Measurements from ENCODE around the gene MAT1A.
"Not testable (repeated sequence)": the region's sequence is repeated elsewhere in the genome, so short reads cannot be mapped to it uniquely, and the experiment has no call there.

Gene MAT1A

GRCh38 chr10:80268938-80269588 is 20.4 kb downstream of the MAT1A start:
- no peak overlapping the region for H3K4me3 ChIP-seq (ENCODE audit: low read depth, low read length)
- DNase-seq (ENCODE audit: low read depth) = no peak

- no peak overlapping the region for H3K4me3 ChIP-seq (ENCODE audit: low read depth, low read length)
- no peak for DNase-seq (ENCODE audit: low read depth)
Measured at GRCh38 chr10:80268266-80268665, 21.2 kb downstream of the MAT1A start.

DNA sequence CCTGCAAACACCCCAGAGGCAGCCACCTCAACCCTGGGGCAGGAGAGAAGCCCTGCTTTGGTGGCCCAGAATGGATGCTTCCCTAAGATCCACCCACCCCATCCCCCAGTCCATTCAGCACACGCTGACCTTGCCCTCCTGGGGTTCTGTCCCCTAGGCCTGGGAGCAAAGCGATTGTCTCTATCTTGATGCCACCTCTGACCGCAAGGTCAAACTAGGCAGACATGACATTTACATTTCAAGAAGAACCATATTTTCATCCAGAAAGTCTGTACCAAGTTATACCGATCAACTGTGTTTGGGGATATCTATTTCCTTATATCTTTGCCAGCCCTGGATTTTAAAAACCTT is 23.0 kb downstream of the MAT1A start:
- no peak for DNase-seq (ENCODE audit: low read depth)
- H3K4me3 ChIP-seq (ENCODE audit: low read depth, low read length) = no peak overlapping the region

DNA sequence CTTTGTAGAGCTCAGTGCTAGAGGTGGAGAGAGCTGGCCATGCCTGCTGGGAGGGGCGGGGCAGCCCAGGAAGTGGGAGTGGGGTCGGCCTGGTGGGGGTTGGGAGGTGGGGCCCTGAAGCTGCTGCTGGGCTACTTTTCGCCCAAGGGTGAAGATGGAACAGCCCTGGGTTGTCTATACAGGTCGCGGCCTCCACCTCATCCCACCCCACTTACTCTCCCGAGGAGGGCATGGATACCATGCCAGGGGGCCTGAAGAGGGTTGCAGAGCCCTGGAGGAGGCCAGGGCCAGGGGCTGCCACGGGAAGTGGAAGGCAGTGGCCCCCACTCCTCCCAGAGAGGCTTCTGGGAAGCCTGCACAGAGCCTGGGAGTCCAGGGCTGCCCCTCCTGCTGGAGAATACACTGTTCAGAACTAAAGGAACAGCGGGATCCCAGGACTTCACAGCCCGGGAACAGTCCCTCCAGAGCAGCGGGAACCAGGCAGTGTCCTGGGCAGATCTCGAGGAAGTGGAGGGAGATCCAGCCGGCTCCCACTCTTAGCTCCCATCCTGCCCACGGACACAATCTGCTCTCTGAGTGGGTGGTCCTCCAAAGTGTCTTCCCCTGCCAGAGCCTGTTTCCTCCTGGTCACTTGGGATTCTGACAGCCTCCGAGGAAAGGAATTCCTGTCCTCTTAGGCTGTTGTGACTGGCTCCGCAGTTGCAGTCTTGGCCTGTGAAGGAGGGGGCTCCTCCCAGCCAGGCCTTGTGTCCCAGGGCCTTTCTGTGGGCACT is 23.5 kb downstream of the MAT1A start:
- no peak overlapping the region for H3K4me3 ChIP-seq (ENCODE audit: low read depth, low read length)
- no peak for DNase-seq (ENCODE audit: low read depth)

DNA sequence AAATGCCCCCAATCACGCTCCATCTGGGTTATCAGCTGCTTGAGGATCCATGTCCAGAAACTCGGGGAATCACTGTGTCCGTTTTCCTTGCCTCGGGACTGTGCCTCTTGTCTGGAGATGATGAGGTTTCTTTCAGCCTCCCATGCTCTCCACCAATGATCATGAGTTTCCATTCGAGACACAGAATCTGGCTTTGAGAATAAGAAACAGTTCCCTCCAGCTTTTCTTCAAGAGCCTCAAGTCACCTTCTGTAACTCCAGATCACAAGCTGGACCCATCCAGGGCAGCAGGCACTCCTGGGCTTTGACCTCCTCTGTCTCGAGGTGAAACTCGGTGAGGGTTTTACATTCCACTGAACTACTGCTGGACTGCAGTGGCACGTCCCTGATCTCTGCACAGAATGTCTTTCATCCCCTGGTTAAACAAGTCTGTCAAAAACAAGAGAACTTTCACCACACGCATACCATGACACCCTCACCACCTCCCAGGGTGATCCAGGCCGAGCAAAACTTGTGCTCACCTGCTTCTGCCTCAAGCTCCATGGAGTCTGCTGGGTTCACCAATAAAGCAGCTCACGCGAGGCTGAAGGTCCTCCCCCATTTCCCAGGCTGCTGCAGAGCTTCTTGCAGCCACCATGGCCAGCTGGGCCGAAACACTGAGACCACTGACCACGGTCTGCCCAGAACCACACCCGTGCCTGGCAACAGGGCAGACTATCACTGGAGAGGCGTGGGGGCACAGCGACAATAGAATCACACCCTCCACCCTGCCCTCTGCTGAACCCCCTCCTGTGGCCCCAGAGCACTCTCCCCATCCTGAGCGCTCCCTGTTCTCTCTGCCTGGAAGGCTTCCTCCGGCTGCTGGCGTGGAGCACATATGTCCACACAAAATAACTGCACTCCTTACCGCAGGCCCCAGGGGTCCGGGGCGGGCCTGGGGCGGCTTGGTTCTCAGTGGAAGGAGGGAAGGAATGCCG is 25.1 kb downstream of the MAT1A start:
- H3K4me3 ChIP-seq (ENCODE audit: low read depth, low read length) = no peak overlapping the region
- no peak for DNase-seq (ENCODE audit: low read depth)

GRCh38 chr10:80261316-80262030 is 28.0 kb downstream of the MAT1A start:
- H3K4me3 ChIP-seq (ENCODE audit: low read depth, low read length) = no peak overlapping the region
- DNase-seq (ENCODE audit: low read depth) = no peak

DNA sequence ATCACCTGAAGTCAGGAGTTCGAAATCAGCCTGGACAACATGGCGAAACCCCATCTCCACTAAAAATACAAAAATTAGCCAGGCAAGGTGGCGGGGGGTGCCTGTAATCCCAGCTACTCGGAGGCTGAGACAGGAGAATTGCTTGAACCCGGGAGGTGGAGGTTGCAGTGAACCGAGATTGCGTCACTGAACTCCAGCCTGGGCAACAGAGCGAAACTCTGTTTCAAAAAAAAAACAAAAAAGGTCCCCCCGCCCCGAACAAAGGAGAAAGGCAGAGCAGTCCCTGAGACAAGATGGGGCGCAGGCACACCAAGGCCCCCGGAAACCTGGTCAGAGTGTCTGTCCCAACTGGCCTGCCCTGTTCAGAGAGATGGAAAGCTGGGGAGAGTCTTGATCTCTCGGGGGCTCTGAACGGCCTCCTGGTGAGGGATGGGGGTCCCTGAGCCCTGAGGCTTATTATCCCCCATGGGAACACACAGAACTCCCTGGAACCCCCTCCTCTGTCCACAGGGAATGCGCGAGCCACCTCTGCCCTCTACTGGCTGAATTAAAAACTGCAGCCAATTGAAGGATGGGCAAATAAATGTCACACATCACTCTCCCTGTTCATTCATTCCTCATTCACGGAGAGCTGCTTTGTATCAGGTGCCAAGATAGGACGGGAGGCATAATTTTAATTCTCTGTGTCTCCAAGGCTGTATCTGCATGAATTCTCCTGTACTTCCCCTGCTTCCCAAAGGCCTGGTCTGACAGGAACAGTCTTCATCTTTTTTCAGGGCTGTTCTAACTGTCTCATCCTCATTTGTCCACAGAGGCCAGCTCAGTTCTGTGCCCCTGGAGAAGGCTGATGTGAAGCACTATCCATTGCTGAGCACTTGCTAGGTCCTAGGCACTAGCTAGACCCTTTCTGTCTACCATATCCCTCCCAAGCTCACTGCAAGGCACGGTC is 28.9 kb downstream of the MAT1A start:
- H3K4me3 ChIP-seq (ENCODE audit: low read depth, low read length) = no peak overlapping the region
- DNase-seq (ENCODE audit: low read depth) = no peak

- H3K4me3 ChIP-seq (ENCODE audit: low read depth, low read length) = no peak overlapping the region
- no peak for DNase-seq (ENCODE audit: low read depth)
Measured at GRCh38 chr10:80259405-80259871, 30.0 kb downstream of the MAT1A start.

DNA sequence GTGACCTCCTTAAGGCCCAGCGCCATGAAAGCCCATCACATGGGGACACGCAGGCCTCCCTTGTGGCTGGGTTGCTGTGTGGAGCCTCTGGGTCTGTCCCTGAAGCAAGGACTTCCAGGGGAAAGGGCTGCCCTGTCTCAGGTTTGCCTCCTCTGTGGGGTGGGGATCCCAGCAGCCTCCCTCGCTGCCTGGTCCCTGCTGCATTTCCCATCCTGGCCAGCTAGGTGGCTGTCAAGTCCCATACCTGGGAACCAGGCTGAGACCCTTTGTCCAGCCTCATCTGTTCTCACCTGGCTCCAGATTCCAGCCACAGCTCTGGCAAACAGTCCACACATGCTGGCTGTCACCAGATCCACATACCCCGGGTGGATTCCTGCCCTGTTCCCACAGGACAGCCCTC is 32.7 kb downstream of the MAT1A start:
- not testable (repeated sequence) for H3K4me3 ChIP-seq (ENCODE audit: low read depth, low read length); DNase-seq (ENCODE audit: low read depth)

GRCh38 chr10:80254726-80255125 is 34.7 kb downstream of the MAT1A start:
- H3K4me3 ChIP-seq (ENCODE audit: low read depth, low read length) = not testable (repeated sequence)

GRCh38 chr10:80253963-80254271 is 35.5 kb downstream of the MAT1A start:
- not testable (repeated sequence) for DNase-seq (ENCODE audit: low read depth); H3K4me3 ChIP-seq (ENCODE audit: low read depth, low read length)

More at GRCh38 chr10:80254726-80255125, 34.7 kb downstream of the MAT1A start:
- not testable (repeated sequence) for DNase-seq (ENCODE audit: low read depth)

DNA sequence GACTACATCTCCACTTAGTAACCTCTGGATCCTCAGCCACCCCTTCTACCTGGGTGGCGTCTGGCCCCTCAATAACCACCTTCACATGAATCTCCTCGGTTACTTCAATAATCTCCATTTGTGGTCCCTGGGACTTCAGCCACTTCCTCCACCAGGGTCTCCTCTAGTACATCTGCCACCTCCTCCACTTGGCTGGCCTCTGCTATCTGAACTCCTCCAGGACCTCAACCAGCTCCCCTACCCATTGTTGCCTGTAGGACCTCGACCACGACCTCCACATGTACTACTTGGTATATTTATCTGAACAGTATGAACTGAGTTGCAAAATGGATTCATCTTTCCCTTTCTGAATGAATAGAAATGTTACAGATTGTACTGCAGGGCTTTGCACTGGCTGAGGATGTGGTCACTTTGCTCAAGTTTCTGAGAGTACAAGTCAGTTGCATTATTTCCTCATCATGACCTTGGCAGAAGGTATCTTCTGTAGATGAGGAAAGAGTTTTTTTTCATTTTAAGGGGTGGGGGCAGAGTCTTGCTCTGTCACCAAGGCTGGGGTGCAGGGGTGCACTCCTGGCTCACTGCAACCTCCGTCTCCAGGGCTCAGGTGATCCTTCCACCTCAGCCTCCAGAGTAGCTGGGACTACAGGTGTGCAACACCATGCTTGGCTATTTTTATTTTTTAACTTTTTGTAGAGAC is 36.0 kb downstream of the MAT1A start:
- H3K4me3 ChIP-seq (ENCODE audit: low read depth, low read length) = no peak overlapping the region
- DNase-seq (ENCODE audit: low read depth) = no peak

GRCh38 chr10:80252296-80252887 is 37.1 kb downstream of the MAT1A start:
- DNase-seq (ENCODE audit: low read depth) = peak; percentile 15

DNA sequence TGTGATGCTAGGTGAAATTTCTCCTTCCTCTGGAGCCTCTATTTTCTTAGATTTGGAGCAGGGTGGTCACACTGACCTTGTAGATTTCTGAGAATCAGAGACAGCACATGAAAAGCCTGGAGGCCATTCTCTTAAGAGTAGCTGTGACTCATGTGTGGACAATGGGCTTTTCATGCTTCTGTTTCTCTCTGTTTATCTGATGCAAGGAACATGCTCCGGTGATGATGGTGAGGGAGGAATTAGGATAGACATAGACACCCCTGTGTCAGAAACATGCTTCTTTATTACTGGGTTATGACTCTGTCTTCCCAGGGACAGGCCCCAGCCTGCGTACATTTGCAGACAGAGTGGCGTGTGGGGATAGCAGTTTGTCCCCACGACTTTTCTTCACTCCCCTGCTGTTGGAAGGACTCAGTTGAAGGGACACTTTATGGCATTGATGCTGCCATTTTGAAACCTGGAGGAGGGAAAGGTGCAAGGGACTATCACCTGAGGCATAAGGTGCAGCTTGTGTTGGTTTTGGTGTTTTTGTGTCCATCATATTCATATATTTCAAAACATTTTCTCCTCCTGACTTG is 37.7 kb downstream of the MAT1A start:
- not testable (repeated sequence) for H3K4me3 ChIP-seq (ENCODE audit: low read depth, low read length); DNase-seq (ENCODE audit: low read depth)

More at GRCh38 chr10:80252296-80252887, 37.1 kb downstream of the MAT1A start:
- H3K4me3 ChIP-seq (ENCODE audit: low read depth, low read length) = no peak overlapping the region

DNA sequence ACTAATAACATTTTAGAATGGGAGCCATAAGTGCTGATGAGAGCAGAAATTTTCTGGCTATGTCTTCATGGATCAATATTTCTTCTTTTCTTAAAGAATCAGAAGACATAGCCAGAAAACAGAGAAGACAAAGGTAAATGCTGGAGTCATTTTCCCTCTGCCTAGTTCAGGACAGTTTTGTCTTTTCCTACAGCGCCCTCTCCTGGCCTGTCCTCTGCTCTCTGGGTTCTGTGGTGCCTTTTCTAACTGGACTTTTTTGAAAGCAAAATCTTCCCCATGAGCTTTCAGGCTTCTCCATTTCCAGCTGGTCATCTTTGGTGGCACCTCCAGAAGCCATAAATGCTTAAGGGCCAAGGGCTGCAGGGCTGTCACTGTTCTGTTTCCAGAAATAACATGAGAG is 39.1 kb downstream of the MAT1A start:
- DNase-seq (ENCODE audit: low read depth); H3K4me3 ChIP-seq (ENCODE audit: low read depth, low read length): not testable (repeated sequence)

DNA sequence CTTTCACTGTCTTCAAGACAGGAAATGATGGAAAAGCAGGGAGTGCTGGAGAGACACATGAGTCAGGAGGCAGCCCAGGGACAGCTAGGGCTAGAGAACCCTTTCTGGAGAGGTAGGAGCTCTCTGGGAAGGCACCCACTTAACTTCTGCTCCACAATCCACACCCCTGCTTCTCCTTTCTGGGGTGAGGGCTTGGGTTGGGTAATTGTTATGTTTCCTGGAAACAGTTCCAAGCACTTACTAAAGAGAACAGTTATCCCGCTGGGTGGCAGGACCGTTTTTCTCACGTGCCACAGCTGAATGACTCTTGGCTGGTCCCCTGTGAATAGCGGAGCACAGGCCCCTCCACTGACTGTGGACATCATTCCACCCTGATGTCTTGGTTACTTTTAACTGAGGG is 39.6 kb downstream of the MAT1A start:
- DNase-seq (ENCODE audit: low read depth); H3K4me3 ChIP-seq (ENCODE audit: low read depth, low read length): not testable (repeated sequence)

GRCh38 chr10:80247611-80248010 is 41.8 kb downstream of the MAT1A start:
- H3K4me3 ChIP-seq (ENCODE audit: low read depth, low read length); DNase-seq (ENCODE audit: low read depth): not testable (repeated sequence)

Data from skeletal muscle cell (primary cell).